Endodermal cell (in vitro differentiated cells): ENCODE results near the gene FYTTD1. TPM values are rescaled to one million over a fixed set of nuclear protein-coding genes. Genes with fewer than 3 reads are reported as not detected.

ENCODE experiments used
- DNase-seq: peaks from one replicate; pipeline ENCODE4 v3.0.0-alpha.2; 2017
- H3K27ac ChIP-seq: 2 replicates; pipeline ENCODE4 v1.5.1; 2013; ENCODE audit warnings: mild to moderate bottlenecking, low read depth, low read length, moderate library complexity
- H3K27me3 ChIP-seq: 2 replicates; pipeline ENCODE4 v1.6.1; 2013; ENCODE audit warnings: mild to moderate bottlenecking, low read length, moderate library complexity; ENCODE audit not compliant: insufficient read depth, control insufficient read depth, poor library complexity, severe bottlenecking
- H3K36me3 ChIP-seq: 2 replicates; pipeline ENCODE4 v1.7.0; 2013; ENCODE audit warnings: mild to moderate bottlenecking, low read length, moderate library complexity; ENCODE audit not compliant: control insufficient read depth, insufficient read depth
- H3K4me1 ChIP-seq: one replicate; pipeline ENCODE4 v1.7.0; 2013; ENCODE audit warnings: low read length; ENCODE audit not compliant: control insufficient read depth, insufficient read depth
- H3K4me3 ChIP-seq: 2 replicates; pipeline ENCODE4 v1.5.1; 2013; ENCODE audit warnings: mild to moderate bottlenecking, low read length, moderate library complexity
- H3K9ac ChIP-seq: 2 replicates; pipeline ENCODE4 v1.6.1; 2013; ENCODE audit warnings: mild to moderate bottlenecking, low read length, moderate library complexity; ENCODE audit not compliant: poor library complexity, severe bottlenecking; ENCODE audit errors: extremely low read depth
- H3K9me3 ChIP-seq: 2 replicates; pipeline ENCODE4 v1.6.1; 2013; ENCODE audit warnings: mild to moderate bottlenecking, low read length, moderate library complexity; ENCODE audit not compliant: control insufficient read depth
- H3K27ac Mint-ChIP-seq: 2 replicates; pipeline ENCODE4 v1.8.0; 2020; ENCODE audit warnings: mixed read lengths
- H3K27me3 Mint-ChIP-seq: 2 replicates; pipeline ENCODE4 v1.8.0; 2021; ENCODE audit warnings: mild to moderate bottlenecking, mixed read lengths; ENCODE audit not compliant: insufficient read depth
- H3K36me3 Mint-ChIP-seq: 2 replicates; pipeline ENCODE4 v1.8.0; 2020; ENCODE audit warnings: low read depth, mixed read lengths
- H3K4me1 Mint-ChIP-seq: 2 replicates; pipeline ENCODE4 v1.8.0; 2020; ENCODE audit warnings: mixed read lengths
- H3K4me3 Mint-ChIP-seq: 2 replicates; pipeline ENCODE4 v1.8.0; 2020; ENCODE audit warnings: mild to moderate bottlenecking, moderate library complexity, mixed read lengths
- H3K9me3 Mint-ChIP-seq: 2 replicates; pipeline ENCODE4 v1.8.0; 2020; ENCODE audit warnings: mild to moderate bottlenecking, mixed read lengths
- WGBS, 2 experiments: methylation state at CpG; one replicate each; pipeline versions ENCODE4 v1.1.5 to v1.1.7; 2013; ENCODE audit warnings: missing lambda C conversion rate in 2 of 2, mixed read lengths in 1 of 2; ENCODE audit not compliant: insufficient coverage in 1 of 2, insufficient read length in 1 of 2; 5-methylcytosine and 5-hydroxymethylcytosine counted together
- total RNA-seq, 2 donors: library from RNA; stranded (reverse); fragmentation: NEBNext Ultra II Directional in 1 of 2; extraction: Animal tissue kit (Norgen Biotek cat#: 25700) in 1 of 2; gene quantifications; 2 replicates in 1 of 2; 3 replicates in 1 of 2; pipeline ENCODE4 v1.2.1, GENCODE V29; 2021
- TF ChIP-seq, protein P1 (sequence below): fragments of 200-600 bp; sonication (generic); conservative IDR thresholded peaks from 2 replicates; pipeline ENCODE4 v1.5.0; 2021; ENCODE audit warnings: antibody characterized with exemption, mild to moderate bottlenecking

Gene FYTTD1
- total RNA-seq, 2 donors from 2014 or later, result 39.0 to 41.5 TPM

- Mint-ChIP-seq H3K27ac (no peak overlapping the region), H3K4me1 (peaks cover 9% of the 10 kb centered on the region)
These were observed 64.7 kb downstream of the FYTTD1 start for GRCh38 chr3:197814372-197814771.

DNA sequence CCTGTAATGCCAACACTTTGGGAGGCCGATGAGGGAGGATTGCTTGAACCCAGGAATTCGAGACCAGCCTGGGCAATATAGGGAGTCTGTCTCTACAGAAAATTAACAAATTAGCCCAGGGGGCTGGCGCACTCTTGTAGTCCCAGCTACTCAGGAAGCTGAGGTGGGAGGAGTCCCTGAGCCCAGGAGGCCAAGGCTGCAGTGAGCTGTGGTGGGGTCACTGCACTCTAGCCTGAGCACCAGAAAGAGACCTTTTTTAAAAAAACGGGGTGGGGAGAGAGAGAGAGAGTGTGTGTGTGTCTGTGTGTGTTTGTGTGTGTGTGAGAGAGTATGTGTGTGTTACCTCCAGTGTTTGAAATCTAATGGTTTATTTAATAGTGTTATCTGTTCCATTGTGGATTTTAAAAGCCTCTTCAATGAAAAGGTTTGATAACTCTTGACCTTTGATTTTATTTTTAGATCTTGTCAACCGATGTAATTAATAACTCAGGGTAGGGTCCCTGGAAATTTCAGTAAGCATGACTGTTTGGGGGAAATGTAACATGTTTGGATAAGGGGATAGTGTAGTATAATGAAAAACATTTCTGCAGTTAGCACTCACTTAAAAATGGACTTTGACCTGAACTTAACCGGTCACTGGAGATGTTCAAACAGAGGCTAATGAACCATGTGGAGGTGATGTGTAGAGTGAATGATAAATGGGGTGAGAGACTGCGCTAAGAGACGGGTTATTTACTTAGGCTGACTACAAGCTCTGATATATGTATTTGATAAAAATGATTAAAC lies 71.1 kb downstream of the FYTTD1 start:
- DNase-seq, result no peak
- Histone ChIP-seq H3K4me3 (no peak overlapping the region), H3K36me3 (peaks cover 42% of the 10 kb centered on the region), H3K27me3 (no peaks in the 10 kb centered on the region), H3K9me3 (no peaks in the 10 kb centered on the region), H3K9ac (no peak overlapping the region), H3K27ac (no peak overlapping the region), H3K4me1 (peaks cover 7% of the 10 kb centered on the region)
- H3K4me1 Mint-ChIP-seq, result peaks cover 16% of the 10 kb centered on the region
- TF ChIP-seq, protein P1, sequence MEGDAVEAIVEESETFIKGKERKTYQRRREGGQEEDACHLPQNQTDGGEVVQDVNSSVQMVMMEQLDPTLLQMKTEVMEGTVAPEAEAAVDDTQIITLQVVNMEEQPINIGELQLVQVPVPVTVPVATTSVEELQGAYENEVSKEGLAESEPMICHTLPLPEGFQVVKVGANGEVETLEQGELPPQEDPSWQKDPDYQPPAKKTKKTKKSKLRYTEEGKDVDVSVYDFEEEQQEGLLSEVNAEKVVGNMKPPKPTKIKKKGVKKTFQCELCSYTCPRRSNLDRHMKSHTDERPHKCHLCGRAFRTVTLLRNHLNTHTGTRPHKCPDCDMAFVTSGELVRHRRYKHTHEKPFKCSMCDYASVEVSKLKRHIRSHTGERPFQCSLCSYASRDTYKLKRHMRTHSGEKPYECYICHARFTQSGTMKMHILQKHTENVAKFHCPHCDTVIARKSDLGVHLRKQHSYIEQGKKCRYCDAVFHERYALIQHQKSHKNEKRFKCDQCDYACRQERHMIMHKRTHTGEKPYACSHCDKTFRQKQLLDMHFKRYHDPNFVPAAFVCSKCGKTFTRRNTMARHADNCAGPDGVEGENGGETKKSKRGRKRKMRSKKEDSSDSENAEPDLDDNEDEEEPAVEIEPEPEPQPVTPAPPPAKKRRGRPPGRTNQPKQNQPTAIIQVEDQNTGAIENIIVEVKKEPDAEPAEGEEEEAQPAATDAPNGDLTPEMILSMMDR, result no peak
- no peaks in the 10 kb centered on the region for H3K27me3 Mint-ChIP-seq
- peaks cover 54% of the 10 kb centered on the region for H3K36me3 Mint-ChIP-seq
- H3K27ac Mint-ChIP-seq, result peak overlapping the region; percentile 73
- WGBS, 2 experiments, result 85 to 88% methylated on average over 5 to 8 of the region's 8 CpGs
- peak overlapping the region; percentile 16 for H3K4me3 Mint-ChIP-seq
- H3K9me3 Mint-ChIP-seq, result peaks cover 4% of the 10 kb centered on the region

More at GRCh38 chr3:197814372-197814771, 64.7 kb downstream of the FYTTD1 start:
- Mint-ChIP-seq H3K4me3 (no peak overlapping the region), H3K36me3 (peaks cover 24% of the 10 kb centered on the region), H3K27me3 (no peaks in the 10 kb centered on the region), H3K9me3 (no peaks in the 10 kb centered on the region)
- WGBS, 2 experiments, result 78 to 83% methylated on average over 3 to 4 of the region's 4 CpGs
- Histone ChIP-seq H3K9me3 (no peaks in the 10 kb centered on the region), H3K4me1 (no peaks in the 10 kb centered on the region), H3K36me3 (peaks cover 16% of the 10 kb centered on the region), H3K9ac (no peak overlapping the region), H3K27me3 (no peaks in the 10 kb centered on the region), H3K27ac (no peak overlapping the region), H3K4me3 (no peak overlapping the region)
- no peak for DNase-seq
- TF ChIP-seq, protein P1, result no peak

DNA sequence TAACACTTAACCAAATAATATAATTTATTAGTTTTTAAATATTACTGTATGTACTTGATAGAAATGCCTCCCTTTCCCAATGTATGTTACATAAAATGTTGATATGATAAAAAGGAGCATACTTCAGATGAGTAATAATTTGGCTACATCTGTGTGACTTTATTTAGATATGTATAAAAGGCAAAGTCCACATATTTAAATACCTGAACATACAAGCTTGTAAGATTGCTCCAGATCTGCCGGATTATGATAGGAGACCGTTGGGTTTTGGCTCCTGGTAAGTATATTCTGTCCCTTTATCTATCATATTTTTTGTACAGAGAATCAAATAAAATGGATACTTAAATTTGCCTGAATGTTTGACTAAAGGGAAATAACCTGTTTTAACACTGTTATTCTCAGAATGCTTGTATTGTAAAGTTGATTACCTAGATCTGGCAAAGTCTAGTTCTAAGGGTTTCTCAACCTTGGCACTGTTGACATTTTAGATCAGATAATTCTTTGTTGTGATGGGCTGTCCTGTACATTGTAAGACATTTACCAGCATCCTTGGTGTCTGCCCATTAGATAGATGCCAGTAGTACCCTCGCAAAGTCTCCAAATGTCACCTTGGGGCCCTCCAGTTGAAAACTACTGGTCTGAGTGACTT lies 79.8 kb downstream of the FYTTD1 start:
- H3K36me3 Mint-ChIP-seq, result peaks cover 68% of the 10 kb centered on the region
- H3K27ac Mint-ChIP-seq, result no peak overlapping the region
- H3K4me3 ChIP-seq, result no peak overlapping the region
- H3K27me3 ChIP-seq, result no peaks in the 10 kb centered on the region
- peaks cover 4% of the 10 kb centered on the region for H3K9me3 Mint-ChIP-seq
- no peaks in the 10 kb centered on the region for H3K27me3 Mint-ChIP-seq
- H3K4me1 Mint-ChIP-seq, result peaks cover 7% of the 10 kb centered on the region
- no peak for DNase-seq
- H3K36me3 ChIP-seq, result peaks cover 76% of the 10 kb centered on the region
- H3K4me3 Mint-ChIP-seq, result no peak overlapping the region
- no peak overlapping the region for H3K9ac ChIP-seq
- peaks cover 2% of the 10 kb centered on the region for H3K4me1 ChIP-seq
- TF ChIP-seq, protein P1, result no peak
- no peaks in the 10 kb centered on the region for H3K9me3 ChIP-seq
- 96 to 100% methylated on average over 1 to 3 of the region's 3 CpGs for WGBS, 2 experiments
- H3K27ac ChIP-seq, result no peak overlapping the region
